ENCODE data around the gene PKHD1.

GRCh38 chr6:51678905-51679620, 408.4 kb downstream of the PKHD1 start:
- TF ChIP-seq POLR2A (IDR thresholded peaks at IDR 0.05; ENCODE audit: low read length) (no peak), GATA1 (IDR thresholded peaks at IDR 0.05; ENCODE audit: low read depth, low read length) (no peak)
